ENCODE results near the gene SIRT3. TPM values are rescaled to one million over a fixed set of nuclear protein-coding genes. Genes with fewer than 3 reads are reported as not detected.

SIRT3 gene
- total and polyA plus RNA-seq, 2 donors (not counting 1 experiment from before 2014, with no cell fraction given): 8.8 to 11.0 TPM

GRCh38 chr11:203056-203944, 32.8 kb downstream of the SIRT3 start:
- H3K27ac ChIP-seq (ENCODE audit: insufficient read depth, low read length): no peak overlapping the region
- H2AFZ ChIP-seq (ENCODE audit: low read length): no peak overlapping the region
- H3K36me3 ChIP-seq (ENCODE audit: control insufficient read depth, insufficient read depth, low read length): peaks cover 19% of the 10 kb centered on the region
- no peak overlapping the region for H3K4me2 ChIP-seq (ENCODE audit: extremely low read depth, insufficient read depth, low read length)
- TF ChIP-seq CTCF (conservative IDR thresholded peaks at IDR 0.05 in 1 of 2, IDR thresholded peaks at IDR 0.05 in 1 of 2; ENCODE audit: low read depth in 1 of 2, low read length in 2 of 2) (no peak), EZH2 (IDR thresholded peaks at IDR 0.05; ENCODE audit: low read length, missing control alignments) (no peak)
- H4K20me1 ChIP-seq (ENCODE audit: control insufficient read depth, extremely low read depth, insufficient read depth, low read length): no peaks in the 10 kb centered on the region
- no peaks in the 10 kb centered on the region for H3K27me3 ChIP-seq (ENCODE audit: control insufficient read depth, insufficient read depth, low read length)
- H3K4me3 ChIP-seq (replicated peaks in 1 of 4; ENCODE audit: control extremely low read depth in 1 of 4, insufficient read depth in 1 of 4, low read depth in 3 of 4, low read length in 4 of 4): no peak overlapping the region
- peaks cover 6% of the 10 kb centered on the region for H3K4me1 ChIP-seq (ENCODE audit: control insufficient read depth, extremely low read depth, insufficient read depth, low read length)
- no peak for DNase-seq (ENCODE audit: low read depth in 2 of 2)
- H3K9ac ChIP-seq (ENCODE audit: insufficient read depth, low read length): no peak overlapping the region
- peaks cover 42% of the 10 kb centered on the region for H3K79me2 ChIP-seq (ENCODE audit: control insufficient read depth, insufficient read depth, low read length)
- no peaks in the 10 kb centered on the region for H3K9me3 ChIP-seq (ENCODE audit: control insufficient read depth, insufficient read depth, low read depth, low read length)

GRCh38 chr11:202490-202889, 33.7 kb downstream of the SIRT3 start:
- Histone ChIP-seq H3K36me3 (ENCODE audit: control insufficient read depth, insufficient read depth, low read length) (peaks cover 19% of the 10 kb centered on the region), H3K79me2 (ENCODE audit: control insufficient read depth, insufficient read depth, low read length) (peaks cover 37% of the 10 kb centered on the region)
- no peak for DNase-seq (ENCODE audit: low read depth in 2 of 2)

More at GRCh38 chr11:202490-202889, 33.7 kb downstream of the SIRT3 start:
- Histone ChIP-seq H3K4me1 (ENCODE audit: control insufficient read depth, extremely low read depth, insufficient read depth, low read length) (peaks cover 6% of the 10 kb centered on the region), H3K27me3 (ENCODE audit: control insufficient read depth, insufficient read depth, low read length) (no peaks in the 10 kb centered on the region), H3K9ac (ENCODE audit: insufficient read depth, low read length) (no peak overlapping the region), H3K27ac (ENCODE audit: insufficient read depth, low read length) (no peak overlapping the region), H3K4me3 (replicated peaks in 1 of 4; ENCODE audit: control extremely low read depth in 1 of 4, insufficient read depth in 1 of 4, low read depth in 3 of 4, low read length in 4 of 4) (no peak overlapping the region), H4K20me1 (ENCODE audit: control insufficient read depth, extremely low read depth, insufficient read depth, low read length) (no peaks in the 10 kb centered on the region), H2AFZ (ENCODE audit: low read length) (no peak overlapping the region), H3K9me3 (ENCODE audit: control insufficient read depth, insufficient read depth, low read depth, low read length) (no peaks in the 10 kb centered on the region), H3K4me2 (ENCODE audit: extremely low read depth, insufficient read depth, low read length) (no peak overlapping the region)
- no peak for TF ChIP-seq CTCF (conservative IDR thresholded peaks at IDR 0.05 in 1 of 2, IDR thresholded peaks at IDR 0.05 in 1 of 2; ENCODE audit: low read depth in 1 of 2, low read length in 2 of 2)
- no peak for TF ChIP-seq EZH2 (IDR thresholded peaks at IDR 0.05; ENCODE audit: low read length, missing control alignments)
